Placental pericyte (primary cell): ENCODE results near the gene PPP1R13B. TPM values are rescaled to one million over a fixed set of nuclear protein-coding genes. Genes with fewer than 3 reads are reported as not detected.

ENCODE experiments used
- small RNA-seq: library from RNA; depleted of rRNA; stranded (forward); fragments of <200 nt; gene quantifications from one replicate; pipeline ENCODE3, GENCODE V24; 2012; ENCODE audit warnings: low replicate concordance
- total RNA-seq: library from RNA; depleted of rRNA; stranded (reverse); fragments of >200 nt; gene quantifications from 2 replicates; pipeline ENCODE4 v1.2.3, GENCODE V29; 2012

Gene PPP1R13B
- total RNA-seq: 2.0 and 3.4 TPM in 2 replicates

GRCh38 chr14:103847451-103848174, at the start of gene PPP1R13B:
Gene PPP1R13B (minus strand): TSS chr14:103847575. CDS start chr14:103847307, 268 bp downstream.

GRCh38 chr14:103715052-103716000, 132.0 kb downstream of the PPP1R13B start, which contains the start of the genes XRCC3 and ZFYVE21:
Gene XRCC3 (minus strand): TSS chr14:103715451. CDS start chr14:103711087, 4,364 bp downstream.
Gene ZFYVE21 (plus strand): TSS chr14:103715810. CDS start chr14:103715842, 32 bp downstream.

Small RNA genes lying within 50 kb of the gene (small RNA-seq; reads per million reads assigned to genes)
- gene RF00019: not detected
- gene RF00280: 0.13 reads per million

Other genes starting within 250 kb of the PPP1R13B start
- 213 and 281 TPM in 2 replicates for gene KLC1, start 218.4 kb downstream of the PPP1R13B start, total RNA-seq
- gene XRCC3, start 132.1 kb downstream of the PPP1R13B start, total RNA-seq: 3.1 and 28.6 TPM in 2 replicates
- gene ZFYVE21, start 131.8 kb downstream of the PPP1R13B start, total RNA-seq: 23.3 and 35.9 TPM in 2 replicates
- gene TDRD9, start 80.9 kb upstream of the PPP1R13B start, total RNA-seq: 0.86 and 1.3 TPM in 2 replicates
- not detected in 2 replicates for gene RD3L, start 95.0 kb upstream of the PPP1R13B start, total RNA-seq
- not detected in 2 replicates for gene ASPG, start 238.1 kb upstream of the PPP1R13B start, total RNA-seq